IPS-11a (cell line): ENCODE data around the gene CMKLR1.

Experiments
- H3K4me3 ChIP-seq: one replicate; pipeline ENCODE4 v1.5.1; 2013; ENCODE audit warnings: low read depth, low read length, control low read depth

Gene CMKLR1

GRCh38 chr12:108317308-108318234 lies 21.5 kb downstream of the CMKLR1 start:
- H3K4me3 ChIP-seq = no peak overlapping the region

DNA sequence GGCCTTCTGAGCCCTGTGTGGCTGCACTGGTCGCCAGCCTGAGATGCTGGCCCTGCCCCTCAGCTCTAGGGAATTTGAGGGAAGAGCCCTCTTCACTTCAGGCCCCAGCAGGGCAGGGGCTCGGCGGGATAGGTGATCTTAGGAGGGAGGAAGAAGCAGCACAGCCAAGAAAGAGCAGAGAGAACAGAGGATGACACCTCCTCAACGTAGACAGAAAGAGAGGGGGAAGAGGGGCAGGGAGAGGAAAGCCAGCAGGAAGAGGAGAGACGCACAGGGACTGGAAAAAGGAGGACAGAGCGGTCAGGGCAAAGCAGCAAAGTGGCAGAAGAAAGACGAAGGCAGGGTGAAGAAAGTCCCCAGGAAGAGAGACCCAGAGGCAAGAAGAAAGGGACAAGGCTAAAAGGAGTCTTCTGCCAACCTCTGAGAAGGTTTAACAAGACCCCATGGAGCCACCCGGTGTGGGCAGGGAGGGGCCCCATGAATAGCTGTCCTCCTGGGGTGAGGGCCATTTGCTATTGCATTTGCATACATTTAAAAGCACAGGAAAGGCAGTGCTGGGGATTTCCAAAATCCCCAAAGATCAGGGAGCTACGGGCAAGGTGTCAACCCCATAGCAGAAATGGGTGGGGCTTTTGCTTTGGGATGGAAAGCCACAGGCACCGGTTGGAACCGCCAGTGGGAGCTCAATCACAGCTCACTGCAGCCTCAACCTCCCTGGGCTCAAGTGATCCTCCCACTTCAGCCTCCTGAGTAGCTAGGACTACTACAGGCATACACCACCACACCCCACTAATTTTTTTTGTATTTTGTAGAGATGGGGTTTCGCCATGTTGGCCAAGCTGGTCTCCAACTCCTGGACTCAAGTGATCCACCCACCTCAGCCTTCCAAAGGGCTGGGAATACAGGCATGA lies 22.7 kb downstream of the CMKLR1 start:
- no peak overlapping the region for H3K4me3 ChIP-seq

- no peak overlapping the region for H3K4me3 ChIP-seq
Observed at GRCh38 chr12:108315486-108316105, 23.5 kb downstream of the CMKLR1 start.

DNA sequence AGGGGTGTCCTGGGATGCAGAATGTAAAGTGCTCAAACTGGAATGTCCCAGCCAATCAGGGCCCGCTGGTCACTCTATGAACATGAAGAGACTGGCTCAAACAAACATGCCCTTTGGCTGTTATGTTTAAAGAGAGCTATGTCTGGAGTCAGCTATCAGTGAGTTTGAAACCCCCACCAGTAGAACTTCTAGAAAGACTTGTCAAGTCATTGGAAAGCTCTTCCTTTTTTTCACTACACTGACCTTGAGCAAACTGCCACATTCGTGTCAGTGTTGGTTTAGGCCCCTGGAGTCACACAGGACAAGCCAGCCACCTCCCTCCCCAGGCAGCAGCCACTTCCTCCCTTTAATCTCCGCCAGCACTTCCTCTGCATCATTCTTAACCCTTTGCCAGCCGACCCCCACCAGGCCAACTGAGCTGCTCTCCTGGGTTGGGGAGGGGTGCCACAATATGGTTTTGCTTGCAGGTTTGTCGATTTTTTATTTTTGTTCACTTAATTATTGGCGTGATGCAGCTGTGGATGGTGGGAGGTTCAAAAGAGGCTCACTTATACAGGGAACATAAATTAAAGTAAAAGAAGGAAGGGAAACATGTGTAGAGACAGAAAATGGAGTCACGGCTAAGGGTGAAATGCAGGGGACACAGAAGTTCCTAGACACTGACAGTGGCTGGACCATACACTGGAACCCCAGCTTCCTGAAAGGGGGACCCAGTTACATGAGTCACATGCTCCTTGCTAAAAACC lies 25.3 kb downstream of the CMKLR1 start:
- H3K4me3 ChIP-seq = no peak overlapping the region

DNA sequence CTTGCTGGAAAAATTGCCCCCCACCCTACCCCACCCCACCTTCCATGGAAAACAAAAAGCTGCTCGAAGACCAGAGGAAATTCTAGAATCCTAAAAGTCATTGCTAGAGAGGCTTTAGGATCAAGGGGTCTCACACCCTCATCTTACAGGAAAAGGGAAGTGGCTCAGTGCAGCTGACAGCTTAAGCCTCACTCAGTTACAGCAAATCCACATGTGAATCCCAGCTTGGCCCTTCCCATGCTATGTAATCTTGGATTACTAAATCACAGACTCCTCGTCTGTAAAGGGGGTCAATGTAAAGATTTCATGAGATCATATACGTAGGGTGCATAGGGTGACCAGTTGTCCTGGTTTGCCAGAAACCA lies 25.9 kb downstream of the CMKLR1 start:
- H3K4me3 ChIP-seq = no peak overlapping the region

GRCh38 chr12:108312693-108313189 lies 26.4 kb downstream of the CMKLR1 start:
- H3K4me3 ChIP-seq = no peak overlapping the region

GRCh38 chr12:108312073-108312659 lies 26.9 kb downstream of the CMKLR1 start:
- H3K4me3 ChIP-seq = no peak overlapping the region

GRCh38 chr12:108311605-108312004 lies 27.5 kb downstream of the CMKLR1 start:
- H3K4me3 ChIP-seq = no peak overlapping the region

DNA sequence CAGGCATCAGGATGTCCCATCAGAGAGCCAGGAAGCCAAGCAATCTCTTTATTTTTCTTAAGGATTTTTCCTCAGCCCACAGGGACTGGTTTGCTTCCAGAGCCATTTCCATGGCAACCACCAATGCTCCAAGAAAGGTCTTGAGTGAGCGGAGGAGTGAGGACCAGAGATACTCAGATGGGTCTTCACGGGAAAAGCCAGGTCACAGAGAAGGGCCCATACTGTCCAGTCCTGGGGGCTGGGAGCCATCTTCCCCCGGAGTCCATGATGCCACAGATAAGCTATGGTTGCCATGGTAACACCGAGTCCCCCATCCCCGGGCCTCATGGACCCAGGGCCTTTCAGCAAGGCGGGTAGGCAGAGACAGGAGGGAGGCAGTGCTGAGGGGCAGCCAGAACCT lies 28.6 kb downstream of the CMKLR1 start:
- no peak overlapping the region for H3K4me3 ChIP-seq

DNA sequence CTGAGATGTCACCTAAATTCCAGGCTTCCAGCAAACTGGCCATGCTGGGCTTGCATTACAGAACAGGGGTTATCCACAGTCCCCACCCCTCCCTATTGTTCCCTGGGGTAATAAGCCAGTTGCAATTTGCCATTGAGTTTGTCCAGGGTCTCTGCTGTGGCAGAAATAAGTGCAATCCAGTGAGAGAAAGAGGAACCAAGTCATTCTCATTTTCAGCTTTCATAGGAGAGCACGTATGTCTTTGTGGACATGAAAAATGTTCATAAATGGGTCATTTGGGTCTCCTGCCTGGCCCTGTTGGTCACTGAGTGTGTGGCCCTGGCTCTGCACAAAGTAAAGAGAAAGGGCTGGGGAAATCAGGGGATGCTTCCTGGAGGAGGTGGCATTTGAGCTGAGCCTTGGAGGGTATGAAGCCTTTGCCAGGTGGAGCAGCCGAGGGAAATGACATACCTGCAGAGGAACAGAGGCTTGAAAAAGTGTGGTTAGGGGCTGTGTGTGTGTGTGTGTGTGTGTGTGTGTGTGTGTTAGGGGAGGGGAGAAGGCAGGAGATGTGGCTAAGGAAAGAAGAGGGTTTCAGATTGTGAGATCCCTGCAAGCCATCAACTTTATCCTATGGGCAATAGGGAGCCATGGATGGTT lies 29.3 kb downstream of the CMKLR1 start:
- H3K4me3 ChIP-seq = no peak overlapping the region

DNA sequence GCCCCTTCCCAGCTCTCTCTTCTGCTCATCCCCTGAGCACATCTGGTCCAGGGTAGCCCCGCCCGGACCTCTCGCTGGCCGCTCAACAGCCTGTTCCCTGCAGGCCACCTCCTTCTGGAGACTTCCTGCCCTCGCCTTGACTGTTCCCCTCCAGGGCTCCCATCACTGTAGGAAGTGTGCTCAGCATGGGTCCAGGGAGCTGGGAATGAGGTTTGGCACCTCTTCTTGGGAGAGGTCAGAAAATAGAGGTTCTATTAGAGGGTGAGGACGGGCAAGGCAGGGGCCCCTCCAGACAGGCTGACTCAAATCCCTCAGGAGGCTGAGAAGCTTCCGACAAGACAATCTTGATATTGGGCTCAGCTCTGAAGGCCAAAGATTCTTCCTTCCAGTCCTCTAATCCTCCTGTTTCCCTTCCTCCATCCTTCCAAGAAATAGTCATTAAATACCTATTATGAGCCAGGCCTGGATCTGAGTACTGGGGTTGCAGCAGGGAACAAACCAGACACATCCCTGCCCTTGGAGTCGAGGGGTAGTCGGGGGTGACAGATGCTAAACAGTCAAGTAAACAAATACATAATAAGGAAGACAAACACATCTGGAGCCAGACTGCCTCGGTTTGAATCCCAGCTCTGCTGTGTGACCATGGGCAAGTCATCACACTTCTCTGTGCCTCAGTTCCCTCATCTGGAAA lies 30.6 kb downstream of the CMKLR1 start:
- no peak overlapping the region for H3K4me3 ChIP-seq

GRCh38 chr12:108307006-108307405 lies 32.1 kb downstream of the CMKLR1 start:
- no peak overlapping the region for H3K4me3 ChIP-seq

DNA sequence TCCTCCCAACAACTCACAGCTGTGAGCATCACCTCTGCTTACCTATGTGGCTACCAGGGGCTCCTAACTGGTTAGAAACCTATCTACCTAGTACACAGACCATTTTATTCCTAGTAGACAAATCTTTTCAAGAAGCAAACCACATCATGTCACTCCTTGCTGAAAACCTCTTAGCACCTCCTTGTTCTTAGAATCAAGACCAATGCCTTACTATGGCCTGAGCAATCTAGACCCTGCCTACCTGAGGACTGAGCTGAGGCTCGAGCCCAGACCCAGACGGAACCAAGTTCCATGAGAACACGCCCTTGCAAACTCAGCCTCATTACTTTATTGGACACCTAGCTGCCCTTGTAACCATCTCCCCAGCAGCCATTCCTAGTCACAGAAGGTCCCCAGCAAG lies 32.6 kb downstream of the CMKLR1 start:
- no peak overlapping the region for H3K4me3 ChIP-seq

GRCh38 chr12:108305991-108306501 lies 33.1 kb downstream of the CMKLR1 start:
- H3K4me3 ChIP-seq = no peak overlapping the region

- no peak overlapping the region for H3K4me3 ChIP-seq
Observed at GRCh38 chr12:108305520-108305919, 33.6 kb downstream of the CMKLR1 start.

DNA sequence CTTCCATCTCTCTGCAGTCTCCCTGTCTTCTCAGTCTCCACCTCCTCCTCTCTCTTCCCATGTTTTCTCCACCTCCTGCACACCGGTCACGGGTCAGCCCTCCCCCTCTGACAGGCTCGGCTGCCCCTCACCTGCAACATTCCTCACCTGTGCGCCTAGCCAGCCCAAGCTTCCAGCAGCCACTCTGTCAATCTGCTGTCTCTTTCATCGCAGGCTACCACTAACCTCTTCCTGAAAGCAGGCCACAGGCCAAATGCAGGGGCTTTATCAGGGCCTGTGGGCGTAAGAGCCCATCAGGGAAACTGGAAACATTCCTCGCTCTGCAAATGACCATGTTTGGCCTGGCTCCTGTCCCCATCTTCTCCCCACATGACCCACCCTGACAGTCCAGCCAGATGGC lies 34.5 kb downstream of the CMKLR1 start:
- H3K4me3 ChIP-seq = no peak overlapping the region

- H3K4me3 ChIP-seq = no peak overlapping the region
Observed at GRCh38 chr12:108303703-108304102, 35.4 kb downstream of the CMKLR1 start.

DNA sequence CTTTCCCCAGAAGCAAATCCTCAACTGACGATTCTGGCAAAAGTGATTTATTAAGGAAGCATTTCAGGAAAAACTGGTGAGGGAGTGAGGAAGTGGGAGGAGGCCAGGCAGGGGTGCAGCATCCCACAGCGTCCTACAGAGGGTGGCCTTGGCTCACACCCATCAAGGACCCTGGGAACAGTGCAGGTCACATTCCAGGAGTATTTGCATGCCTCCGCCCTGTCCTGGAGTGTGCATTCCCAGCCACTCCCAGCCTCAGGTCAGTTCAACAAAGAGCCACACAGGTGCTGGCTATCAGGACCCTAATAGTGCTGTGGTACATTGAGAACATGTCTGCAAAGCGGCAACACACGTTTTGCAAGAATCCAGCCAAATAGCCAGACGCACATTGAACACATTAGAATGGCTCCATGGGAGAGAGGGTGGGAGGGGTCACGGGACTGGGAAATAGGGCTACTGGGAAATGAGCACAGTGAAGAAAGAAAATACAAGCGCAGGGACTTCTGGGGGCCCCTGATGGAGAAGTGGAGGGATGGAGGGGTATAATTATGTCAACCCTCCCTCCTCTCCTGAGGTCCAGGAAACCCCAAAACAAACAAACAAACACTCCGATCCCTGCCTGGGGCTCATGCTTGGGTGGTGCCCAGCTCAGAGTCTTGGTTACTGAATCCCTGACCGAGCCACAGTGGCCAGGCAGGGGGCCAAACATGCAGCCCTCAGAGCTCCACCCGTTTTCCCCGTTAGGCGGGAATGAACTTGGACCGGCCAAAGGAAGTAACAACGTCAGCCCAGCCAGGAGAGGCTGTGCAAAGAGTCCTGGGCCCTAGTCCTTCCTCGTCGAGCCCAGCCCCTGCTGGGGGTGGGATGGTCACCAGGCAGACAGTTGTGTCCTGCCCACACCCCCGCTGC lies 36.5 kb downstream of the CMKLR1 start:
- H3K4me3 ChIP-seq = no peak overlapping the region
